MV-4-11 (cell line): Measurements from ENCODE around the gene GALNT9.
A peak's percentile ranks its signal among the peaks of the same experiment; 100 is the strongest.

Experiments
- DNase-seq: peaks from one replicate; lab custom pipeline; 2025; lab: John Stamatoyannopoulos, UW

Gene GALNT9

DNA sequence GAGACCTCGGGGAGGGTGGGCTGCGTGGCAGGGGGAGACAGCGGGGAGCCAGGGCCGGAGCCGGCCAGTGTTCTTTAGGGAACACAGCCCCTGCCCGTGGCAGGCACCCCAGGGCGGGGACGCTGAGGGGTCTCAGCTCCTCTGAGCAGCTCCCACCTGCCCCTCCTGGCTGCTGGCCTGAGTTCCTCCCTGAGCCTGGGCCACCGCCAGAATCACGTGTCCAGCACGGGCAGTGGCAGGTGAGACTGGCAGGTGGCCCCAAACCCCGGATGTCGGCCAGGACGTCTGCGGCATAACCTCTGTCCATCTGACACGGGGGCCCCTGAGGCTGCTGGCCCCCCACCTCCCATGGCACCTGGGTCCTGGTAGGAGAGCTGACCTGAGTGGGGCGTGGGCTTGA is 160.0 kb downstream of the GALNT9 start:
- DNase-seq: no peak

DNA sequence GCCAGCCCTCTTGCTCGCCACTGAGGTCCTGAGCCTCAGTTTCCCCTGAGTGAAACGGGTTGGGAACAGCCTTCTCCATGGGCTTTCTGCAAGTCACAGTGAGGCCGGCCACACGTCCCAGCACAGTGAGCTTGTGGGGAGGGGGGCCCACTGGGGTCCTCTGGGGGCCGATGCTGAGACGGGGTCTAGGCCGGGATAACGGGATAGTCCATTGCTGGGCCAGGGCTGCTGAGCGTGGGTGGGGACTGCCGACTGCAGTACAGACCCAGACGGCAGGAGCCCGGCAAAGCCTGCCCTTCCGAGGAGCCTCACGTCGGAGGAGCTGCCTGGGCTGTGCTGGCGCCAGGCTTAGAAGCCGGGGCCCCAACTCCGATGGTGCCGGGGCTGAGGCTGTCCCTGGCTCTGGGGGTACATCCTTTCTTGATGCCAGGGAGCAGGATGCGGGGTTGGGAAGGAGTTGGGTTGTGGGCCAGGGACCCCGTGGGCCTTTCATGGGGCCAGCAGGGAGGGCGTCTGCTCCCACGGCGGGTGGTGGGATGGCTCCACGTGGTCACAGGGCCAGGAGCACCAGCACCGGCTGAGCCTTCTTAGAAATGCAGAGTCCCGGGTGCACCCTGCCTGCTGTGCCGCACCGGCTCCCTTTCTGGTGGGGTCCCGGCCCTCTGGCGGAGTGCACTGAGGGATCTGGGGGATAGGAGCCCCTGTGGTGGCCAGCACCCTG is 160.9 kb downstream of the GALNT9 start:
- no peak for DNase-seq

- DNase-seq: no peak
Observed at GRCh38 chr12:132167611-132168310, 161.6 kb downstream of the GALNT9 start.

DNA sequence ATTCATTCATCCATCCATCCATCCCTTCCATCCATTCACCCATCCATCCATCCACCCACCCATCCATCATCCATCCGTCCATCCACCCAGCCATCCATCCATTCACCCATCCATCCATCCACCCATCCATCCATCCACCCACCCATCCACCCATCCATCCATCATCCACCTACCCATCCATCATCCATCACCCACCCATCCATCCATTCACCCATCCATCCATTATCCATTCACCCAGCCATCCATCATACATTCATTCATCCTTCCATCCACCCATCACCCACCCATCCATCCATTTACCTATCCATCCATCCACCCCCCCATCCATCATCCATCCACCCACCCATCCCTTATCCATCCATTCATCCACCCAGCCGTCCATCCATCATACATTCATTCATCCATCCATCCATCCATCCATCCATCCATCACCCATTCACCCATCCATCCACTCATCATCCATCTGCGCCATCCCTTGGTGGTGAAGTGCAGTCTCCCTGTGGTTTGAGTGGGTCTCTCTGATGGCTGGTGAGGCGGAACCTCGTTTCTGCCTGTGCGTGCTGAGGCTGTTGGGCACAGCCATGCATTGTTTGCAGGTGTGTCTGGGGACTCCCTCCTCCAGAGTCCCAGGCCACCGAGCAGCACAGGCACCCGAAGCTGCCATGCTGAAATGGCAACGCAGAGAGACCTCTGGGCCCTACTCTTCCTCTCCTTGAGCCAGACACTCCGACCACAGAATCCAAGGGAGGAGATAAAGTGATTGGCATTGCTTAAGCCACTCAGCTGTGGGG is 162.4 kb downstream of the GALNT9 start:
- no peak for DNase-seq

- DNase-seq: no peak
Observed at GRCh38 chr12:132166093-132166492, 163.3 kb downstream of the GALNT9 start.

- DNase-seq: no peak
Observed at GRCh38 chr12:132165584-132165983, 163.8 kb downstream of the GALNT9 start.

DNA sequence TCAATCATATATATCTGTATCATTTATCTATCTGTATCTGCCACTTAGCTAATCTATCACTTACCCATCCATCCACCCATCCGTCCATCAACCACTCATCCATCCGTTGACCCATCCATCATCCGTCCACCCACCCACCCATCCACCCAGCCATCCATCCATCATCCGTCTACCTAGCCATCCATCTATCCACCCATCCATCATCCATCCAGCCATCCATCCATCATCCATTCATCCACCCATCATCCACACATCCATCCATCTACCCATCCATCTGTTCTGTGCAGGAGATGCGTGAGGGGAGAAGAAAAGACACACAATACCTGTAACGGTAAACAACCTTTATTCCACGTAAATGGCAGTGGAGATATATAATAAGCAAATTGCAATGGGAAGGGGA is 165.0 kb downstream of the GALNT9 start:
- no peak for DNase-seq

DNA sequence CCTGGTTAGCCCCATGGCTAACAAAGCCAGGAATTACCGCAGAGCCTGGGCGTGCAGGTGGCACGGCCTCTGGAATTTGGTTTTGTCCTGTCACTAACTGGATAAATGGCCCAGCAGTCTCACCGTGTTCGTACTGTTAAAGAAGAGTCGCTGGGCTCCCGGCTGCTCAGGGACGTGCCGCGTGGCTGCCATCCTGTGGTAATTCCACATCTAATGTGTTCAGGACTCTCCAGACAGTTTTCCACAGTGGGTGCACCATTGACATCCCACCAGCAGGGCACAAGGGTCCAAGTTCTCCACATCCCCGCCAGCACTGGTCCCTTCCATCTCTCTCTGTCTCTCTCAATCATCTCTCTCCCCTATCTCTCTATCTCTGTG is 165.5 kb downstream of the GALNT9 start:
- no peak for DNase-seq

DNA sequence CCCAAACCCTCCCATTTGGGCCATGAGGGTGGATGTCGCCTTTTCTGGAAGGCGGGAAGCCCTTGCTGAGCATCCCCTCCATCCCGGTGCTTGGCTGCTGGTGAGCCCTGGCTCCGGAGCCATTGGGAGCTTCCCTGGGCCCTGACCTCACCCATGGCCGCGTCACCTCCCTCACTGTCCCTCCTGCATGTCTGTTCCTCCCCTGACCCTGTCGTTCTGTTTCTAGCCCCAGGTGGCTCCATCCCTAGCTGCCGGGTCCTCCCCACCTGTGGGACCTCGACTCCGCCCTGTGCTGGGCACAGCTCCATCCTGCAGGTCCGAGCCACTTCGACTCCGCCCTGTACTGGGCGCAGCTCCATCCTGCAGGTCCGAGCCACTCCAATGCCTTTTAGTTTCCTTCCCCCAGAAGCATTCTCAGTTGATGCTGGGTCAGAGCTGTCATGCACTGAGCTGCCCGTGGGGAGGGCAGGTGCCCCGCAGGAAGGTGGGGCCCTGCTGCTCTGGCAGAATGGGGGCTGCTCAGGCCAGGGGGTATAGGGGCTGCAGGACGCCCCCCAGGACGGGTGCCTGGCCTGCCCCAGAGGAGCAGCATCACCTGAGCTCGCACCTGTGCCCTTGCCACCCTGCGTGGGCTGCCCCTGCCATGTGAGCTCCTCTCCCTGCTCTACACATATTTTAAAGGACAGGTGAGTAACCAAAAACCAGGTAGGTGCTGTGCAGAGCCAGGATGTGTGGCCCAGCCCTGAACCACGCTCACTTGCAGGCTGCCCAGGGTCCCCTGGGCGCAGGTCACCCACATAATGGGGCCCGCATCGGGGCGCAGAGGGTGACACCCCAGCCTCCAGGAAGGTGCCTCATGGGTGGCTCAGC is 166.1 kb downstream of the GALNT9 start:
- no peak for DNase-seq

- DNase-seq: peak; percentile 77
Observed at GRCh38 chr12:132162508-132163031, 166.8 kb downstream of the GALNT9 start.

- DNase-seq: no peak
Observed at GRCh38 chr12:132161796-132162507, 167.4 kb downstream of the GALNT9 start.

DNA sequence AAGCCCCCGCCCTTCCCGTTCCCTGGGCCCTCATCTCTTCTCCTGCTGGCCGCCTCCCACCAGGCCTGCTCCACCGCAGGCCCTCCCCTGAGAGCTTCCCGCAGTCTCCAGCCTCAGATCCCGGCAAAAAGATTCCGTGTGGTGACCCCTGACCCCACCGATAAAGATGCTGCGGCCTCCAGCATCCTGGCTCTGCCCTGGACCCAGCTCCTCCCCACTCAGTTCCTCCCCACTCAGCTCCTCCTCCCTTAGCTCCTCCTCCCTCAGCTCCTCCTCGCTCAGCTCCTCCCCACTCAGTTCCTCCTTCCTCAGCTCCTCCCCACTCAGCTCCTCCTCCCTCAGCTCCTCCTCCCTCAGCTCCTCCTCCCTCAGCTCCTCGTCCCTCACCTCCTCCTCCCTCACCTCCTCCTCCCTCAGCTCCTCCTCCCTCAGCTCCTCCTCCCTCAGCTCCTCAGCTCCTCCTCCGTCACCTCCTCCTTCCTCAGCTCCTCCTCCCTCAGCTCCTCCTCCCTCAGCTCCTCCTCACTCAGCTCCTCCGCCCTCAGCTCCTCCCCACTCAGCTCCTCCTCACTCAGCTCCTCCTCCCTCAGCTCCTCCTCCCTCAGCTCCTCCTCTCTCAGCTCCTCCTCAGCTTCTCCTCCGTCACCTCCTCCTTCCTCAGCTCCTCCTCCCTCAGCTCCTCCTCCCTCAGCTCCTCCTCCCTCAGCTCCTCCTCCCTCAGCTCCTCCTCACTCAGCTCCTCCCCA is 168.2 kb downstream of the GALNT9 start:
- no peak for DNase-seq

DNA sequence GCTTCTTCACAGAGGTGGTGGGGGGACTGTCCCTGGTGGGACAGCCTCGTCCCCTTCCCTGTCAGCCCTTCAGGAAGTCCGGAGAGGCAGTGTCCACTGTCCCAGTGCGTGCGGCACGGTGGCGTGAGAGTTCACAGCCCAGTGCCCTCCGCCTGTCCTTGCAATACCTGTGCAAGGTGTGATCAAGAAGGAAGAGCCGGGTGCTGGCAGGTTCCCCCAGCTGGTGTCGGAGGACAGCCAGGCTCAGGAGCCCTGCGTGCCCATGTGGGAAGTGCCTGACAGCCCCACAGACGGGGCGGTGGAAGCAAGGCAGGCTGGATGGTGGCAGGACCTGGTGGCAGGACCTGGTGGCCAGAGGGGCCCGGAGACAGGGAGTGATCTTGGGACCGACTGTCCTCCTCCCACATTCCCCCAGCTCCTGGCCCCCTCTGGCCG is 168.8 kb downstream of the GALNT9 start:
- DNase-seq: no peak

- no peak for DNase-seq
Observed at GRCh38 chr12:132160016-132160415, 169.4 kb downstream of the GALNT9 start.

GRCh38 chr12:132159555-132160003 is 169.8 kb downstream of the GALNT9 start:
- no peak for DNase-seq

DNA sequence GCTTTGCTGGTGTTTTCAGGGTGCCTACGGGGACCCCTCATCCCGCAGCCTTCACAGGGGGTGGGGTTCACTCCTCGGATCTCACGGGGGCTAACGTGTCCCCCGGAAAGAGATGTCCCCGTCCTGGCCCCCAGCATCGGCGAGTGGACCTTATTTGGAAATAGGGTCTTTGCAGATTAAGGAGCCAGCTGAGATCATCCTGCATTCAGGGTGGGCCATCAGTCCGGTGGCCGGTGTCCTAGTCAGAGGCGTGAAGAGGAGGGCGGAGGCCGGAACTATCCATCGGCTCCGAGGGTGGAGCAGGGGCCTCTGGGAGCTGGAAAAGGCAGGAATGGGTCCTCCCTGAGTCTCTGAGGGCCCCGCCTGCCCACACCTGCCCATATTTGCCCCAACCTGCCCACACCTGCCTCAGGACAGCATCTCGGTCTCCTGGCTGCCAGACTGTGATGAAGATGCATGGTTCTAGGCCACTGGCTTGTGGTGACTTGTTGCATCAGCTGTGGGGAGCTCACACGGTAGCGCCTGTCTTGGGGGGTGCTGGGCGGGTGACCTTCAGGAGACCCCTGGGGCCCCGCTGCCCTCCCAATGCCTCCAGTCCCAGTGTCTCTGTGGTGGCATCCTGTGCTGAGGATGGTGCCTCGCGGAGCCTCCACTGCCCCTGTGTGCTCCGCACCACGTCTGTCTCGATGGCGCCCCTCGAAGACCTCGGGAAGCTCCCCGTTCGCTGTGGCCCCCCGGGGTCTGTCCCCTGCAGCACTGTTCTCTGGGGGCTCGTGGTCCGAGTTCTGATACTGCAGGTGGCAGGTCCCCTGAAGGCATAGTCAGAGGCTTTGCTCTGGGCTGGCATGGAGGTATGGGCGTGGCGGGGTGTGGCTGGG is 170.5 kb downstream of the GALNT9 start:
- peak; percentile 26 for DNase-seq

GRCh38 chr12:132157733-132158409 is 171.5 kb downstream of the GALNT9 start:
- no peak for DNase-seq

DNA sequence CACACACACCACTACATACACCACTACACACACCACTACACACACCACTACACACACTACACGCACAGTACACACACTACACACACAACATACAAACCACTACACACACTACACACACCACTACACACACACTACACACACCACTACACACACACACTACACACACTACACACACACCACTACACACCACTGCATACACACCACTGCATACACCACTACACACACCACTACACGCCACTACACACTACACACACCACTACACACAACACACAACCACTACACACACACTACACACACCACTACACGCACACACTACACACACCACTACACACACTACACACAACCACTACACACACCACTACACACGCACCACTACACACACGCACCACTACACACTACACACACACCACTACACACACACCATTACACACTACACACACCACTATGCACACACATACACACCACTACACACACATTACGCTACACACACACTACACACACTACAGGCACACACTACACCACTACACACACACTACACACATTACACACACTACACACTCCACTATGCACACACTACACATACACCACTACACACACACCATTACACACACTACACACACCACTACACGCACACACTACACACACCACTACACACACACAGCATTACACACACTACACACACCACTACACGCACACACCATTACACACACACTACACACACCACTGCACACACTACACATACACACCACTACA is 172.6 kb downstream of the GALNT9 start:
- DNase-seq: no peak
